Cortex of kidney (tissue), 1 donor: Measurements from ENCODE around the gene ZFHX3.
"Not testable (repeated sequence)": the region's sequence is repeated elsewhere in the genome, so short reads cannot be mapped to it uniquely, and the experiment has no call there.

ENCODE experiments used
- DNase-seq: peaks from one replicate; lab custom pipeline; 2025; lab: John Stamatoyannopoulos, UW

The ZFHX3 gene

DNA sequence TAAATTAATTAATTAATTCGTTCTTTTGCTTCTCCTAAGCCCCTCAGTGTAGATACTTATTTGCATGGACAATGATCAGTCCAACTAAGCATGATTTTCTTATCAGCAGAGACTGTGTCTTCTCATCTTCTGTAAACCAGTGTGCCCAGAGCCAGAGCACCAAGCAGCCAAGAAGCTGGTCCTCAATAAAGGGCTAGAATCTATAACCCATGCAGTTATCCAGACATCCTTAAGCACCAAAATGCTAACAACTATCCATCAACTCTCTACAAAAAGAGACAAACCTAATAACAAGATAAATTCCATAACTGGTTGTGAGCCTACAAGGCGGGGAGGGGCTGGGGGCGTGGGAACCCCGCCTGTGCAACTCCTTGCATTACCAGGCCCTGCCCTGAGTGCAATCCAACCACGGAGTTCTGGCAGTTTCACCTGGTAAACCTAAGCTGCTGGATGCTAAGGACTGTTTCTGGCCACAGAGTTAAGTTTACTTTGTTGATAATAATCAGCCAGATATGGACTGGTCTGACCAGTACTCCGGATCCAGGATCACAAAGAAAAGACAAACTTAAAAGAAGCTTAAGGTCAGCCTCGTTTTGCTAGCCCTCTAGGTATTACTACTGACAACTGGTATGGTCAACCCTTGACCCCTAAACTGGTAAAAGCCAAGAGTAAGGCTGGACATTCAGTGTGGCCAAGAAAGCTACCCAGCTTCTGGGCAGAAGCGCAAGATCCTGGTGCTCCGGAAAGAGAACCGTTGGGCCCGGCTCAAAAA lies 51.5 kb downstream of the ZFHX3 start:
- no peak for DNase-seq

- DNase-seq = not testable (repeated sequence)
Observed at GRCh38 chr16:72995882-72996270, 52.1 kb downstream of the ZFHX3 start.

- no peak for DNase-seq
Observed at GRCh38 chr16:72995151-72995881, 52.6 kb downstream of the ZFHX3 start.

DNA sequence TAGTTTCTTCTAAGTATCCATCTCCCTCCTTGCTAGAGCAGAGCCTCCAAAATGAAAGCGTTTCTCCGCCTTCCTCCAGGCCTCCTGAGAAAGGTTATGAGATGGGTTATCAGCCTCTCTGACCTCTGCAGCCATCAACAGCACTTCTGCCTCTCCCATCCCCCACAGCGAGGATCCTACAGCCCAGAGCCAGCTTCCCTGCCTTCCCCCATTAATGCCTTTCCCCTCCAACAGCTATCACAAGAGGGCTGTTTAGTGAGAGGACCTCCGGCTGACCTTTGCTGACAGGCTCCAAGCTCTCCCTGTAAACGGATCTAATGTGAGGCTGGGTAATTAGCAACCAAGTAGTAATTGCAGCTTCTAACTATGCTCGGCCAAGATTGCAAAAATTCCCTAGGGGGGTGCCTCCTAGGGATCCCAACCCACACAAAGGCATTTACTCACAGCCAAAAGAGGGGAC lies 55.8 kb downstream of the ZFHX3 start:
- no peak for DNase-seq

DNA sequence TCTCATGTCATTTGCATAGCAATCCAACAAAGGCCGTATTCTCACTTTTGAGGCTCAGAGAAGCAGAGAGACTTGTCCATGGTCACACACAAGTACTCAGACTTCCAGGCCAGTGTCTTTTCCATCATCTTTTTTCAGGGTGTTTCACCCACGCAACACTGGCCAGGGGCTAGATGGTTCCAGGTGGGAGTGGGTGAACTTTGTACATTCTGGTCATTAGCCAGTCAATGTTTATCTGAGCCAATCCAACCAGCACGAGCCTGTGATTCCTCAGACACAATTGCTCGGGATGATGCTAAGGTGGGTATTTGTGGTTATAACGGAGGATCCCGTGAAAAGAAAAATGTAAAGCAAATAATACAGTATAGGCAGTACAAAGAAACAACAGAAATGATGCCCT lies 56.3 kb downstream of the ZFHX3 start:
- DNase-seq = no peak

DNA sequence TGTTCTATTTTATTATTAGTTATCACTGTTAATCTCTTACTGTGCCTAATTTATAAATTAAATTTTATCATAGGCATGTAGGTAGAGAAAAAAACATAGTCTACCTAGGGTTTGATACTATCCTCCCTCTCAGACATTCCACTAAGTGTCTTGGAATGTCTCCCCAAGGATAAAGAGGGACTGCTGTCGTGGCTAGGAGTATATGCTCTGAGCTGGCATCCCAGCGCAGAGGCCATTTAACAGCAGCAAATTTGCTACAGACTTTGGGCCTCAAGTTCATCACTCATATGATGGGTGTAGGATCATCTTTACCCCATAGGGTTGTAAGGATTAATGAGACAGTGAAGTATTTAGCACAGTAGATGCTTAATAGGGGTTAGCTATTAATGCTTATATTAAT lies 56.7 kb downstream of the ZFHX3 start:
- no peak for DNase-seq

DNA sequence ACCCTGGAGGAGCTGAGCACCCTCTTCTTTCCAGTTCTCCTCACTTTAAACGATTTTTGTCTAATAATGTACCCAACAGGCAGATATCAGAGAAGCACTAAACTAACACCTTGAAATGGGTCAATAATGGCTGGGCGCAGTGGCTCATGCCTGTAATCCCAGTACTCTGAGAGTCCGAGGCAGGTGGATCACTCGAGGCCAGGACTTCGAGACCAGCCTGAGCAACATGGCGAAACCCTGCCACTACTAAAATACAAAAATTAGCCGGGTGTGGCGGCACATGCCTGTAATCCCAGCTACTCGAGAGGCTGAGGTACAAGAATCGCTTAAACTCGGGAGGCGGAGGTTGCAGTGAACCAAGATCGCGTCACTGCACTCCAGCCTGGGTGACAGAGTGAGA lies 57.4 kb downstream of the ZFHX3 start:
- DNase-seq = no peak

- DNase-seq = no peak
Observed at GRCh38 chr16:72989579-72990551, 58.1 kb downstream of the ZFHX3 start.

- DNase-seq = not testable (repeated sequence)
Observed at GRCh38 chr16:72989203-72989578, 58.7 kb downstream of the ZFHX3 start.

DNA sequence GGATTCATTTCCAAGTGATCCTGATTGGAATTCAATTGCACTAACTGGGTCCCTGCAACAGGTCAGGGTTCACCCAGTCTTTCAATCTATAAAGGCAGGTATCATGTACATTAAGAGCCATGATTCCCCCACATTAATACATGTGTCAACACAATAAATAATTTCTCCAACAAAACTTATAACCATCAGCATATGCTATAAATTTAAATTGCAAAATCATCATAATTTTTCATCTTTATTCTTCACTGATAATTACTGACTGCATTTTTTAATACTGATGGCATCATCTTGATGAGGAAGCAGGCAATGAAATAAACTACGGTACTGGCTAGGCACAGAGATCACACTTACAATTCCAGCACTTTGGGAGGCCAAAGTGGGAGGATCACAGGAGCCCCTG lies 59.4 kb downstream of the ZFHX3 start:
- DNase-seq = no peak

- DNase-seq = no peak
Observed at GRCh38 chr16:72987480-72987901, 60.4 kb downstream of the ZFHX3 start.

DNA sequence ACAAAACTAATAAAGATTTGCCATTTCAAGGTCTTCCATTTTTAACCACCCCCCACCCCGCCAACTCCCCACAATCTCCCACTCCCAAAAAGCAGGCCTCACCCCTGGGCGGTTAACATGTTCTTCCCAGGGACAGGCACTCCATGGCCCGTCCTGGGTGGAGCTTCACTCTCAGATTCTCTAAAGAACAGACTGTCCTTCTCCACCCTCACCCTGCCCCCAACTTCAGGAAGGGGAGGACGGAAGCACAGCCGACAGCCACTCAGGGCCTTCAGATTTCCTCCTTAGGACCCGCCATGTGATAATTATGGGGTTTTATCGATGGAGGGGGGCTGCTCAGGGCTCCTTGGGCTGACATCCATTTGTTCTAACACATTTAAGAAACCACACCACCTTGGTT lies 61.9 kb downstream of the ZFHX3 start:
- no peak for DNase-seq

GRCh38 chr16:72985148-72985941 lies 62.6 kb downstream of the ZFHX3 start:
- no peak for DNase-seq

DNA sequence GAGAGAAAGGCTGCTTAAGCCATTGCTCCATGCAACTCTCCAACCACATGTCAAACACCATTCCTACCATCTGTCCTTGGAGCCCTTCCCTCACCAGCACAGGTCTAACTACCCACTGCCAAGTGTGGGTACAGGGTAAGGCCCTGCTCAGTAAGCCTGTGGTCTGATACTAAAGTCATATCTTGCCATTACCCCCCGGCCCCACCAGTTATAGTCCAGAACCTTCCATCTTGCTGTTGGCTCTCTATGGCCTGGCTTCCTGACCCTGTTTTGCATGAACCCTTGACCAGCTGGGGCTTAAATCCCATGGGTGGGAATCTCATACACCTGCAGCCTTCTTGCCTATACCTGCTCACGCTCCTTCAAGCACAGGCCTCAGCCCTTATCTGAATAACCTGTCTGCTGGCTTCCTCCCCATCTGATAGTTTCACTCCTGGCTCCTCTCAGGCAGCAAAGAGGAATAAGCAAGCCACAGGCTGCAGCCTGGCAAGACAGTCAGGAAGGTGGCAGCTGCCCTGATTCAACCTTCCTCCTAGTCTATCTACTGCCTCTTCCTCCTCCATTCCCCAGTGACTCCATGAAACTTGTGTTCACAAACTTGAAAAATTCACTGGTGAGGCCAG lies 64.1 kb downstream of the ZFHX3 start:
- no peak for DNase-seq

- no peak for DNase-seq
Observed at GRCh38 chr16:72983241-72983640, 64.7 kb downstream of the ZFHX3 start.

DNA sequence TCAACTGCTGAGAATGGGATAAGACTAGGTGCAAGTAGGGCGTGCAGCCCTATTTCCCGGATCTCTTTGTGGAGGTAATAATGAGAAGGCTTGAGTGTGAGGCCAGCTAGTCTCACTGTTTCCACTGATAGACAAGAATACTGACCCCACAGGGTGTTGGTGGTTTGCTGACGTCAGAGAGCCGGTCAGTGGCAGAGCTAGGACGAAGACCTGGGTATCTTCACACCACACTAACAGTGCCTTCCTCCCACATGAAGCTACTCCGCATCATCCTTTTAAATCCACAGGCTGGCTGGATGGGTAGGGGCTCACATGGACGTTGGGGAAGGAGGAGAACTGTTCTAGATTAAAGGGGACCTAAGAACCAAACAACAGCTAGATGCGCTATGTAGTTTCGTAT lies 68.0 kb downstream of the ZFHX3 start:
- DNase-seq = no peak

DNA sequence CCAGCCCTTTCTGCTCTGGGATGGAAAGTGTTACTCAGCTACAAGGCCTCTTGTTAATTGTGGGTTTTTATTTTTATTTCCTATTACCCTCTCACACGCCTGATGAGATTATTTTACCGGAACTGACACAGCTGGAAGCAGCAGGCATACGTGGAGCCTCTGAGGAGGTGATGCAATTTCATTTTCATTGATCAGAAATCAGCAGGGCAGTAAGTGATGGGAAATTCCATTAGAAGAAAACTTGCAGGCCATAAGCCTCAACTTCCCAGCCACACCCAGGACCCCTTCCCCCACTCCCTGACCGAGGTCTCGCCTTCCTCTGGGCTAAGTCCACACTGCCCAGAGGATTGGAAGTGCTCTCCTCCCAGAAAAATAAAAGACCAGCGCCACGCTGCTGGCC lies 69.7 kb downstream of the ZFHX3 start:
- DNase-seq = no peak

GRCh38 chr16:72977127-72977526 lies 70.8 kb downstream of the ZFHX3 start:
- DNase-seq = no peak

DNA sequence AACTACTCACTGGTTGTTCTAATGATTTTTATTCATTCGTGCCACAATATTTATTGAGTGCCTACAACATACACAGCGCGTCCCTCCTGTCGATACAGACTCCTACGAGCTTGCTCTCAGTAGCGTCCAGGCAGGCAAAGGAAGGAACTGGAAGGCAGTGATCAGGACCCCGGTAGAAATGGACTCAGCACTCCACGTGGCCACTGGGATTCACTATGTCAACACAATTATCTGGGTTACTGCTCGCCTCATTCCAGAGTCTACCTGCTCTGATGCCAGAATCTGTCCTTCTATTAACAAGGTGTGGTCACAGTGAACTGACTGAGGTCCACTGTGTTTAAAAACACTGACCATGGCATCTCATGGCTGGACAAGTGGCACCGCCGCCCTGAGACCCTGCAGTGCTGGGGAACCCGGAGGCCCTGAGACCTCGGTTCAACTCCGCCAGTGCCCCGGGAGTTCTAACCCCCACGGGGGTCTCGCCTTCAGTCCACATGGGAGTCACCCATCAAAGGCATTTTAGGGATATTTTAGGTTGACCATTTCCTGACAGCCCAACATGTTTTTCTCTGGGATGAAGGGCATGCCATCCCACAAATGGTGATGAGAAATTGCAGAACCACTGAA lies 71.4 kb downstream of the ZFHX3 start:
- DNase-seq = no peak

DNA sequence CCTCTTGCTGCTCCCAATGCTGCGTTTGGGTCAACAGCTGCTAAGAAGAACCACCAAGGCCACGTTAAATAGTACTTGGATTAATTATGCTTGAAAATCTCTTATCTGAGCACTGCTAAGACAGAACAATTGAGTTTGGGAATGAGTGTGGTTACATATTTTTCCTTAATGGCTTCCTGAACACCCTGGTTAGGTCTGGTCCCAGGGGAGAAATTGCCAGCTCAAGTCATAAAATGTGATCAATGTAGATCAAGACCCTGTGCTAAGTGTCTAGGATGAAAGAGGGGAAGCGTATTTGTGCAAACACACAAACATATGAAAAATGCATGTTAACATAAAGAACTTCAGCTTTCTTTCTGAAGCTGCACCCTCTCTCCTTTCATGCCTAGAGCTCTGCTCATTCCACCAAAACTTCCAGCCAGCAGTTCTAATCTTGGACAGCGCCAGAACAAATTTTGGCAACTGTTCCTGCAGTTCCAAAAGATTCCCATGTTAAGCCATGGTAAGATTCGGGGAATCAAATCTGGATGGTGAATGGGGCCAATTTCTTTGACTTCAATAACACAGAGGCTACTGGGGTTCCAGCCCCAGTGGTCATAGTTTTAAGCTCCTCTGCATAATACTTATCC lies 72.0 kb downstream of the ZFHX3 start:
- no peak for DNase-seq
